ENCODE data around the gene PRPF6.

Gene PRPF6

GRCh38 chr20:64038565-64039292 is 57.8 kb downstream of the PRPF6 start:
- TF ChIP-seq CTCF (IDR thresholded peaks at IDR 0.05; ENCODE audit: low read depth, low read length): peak; percentile 52
- no peak for DNase-seq (ENCODE audit: extremely low read depth, low read depth)

GRCh38 chr20:64039293-64040160 is 58.6 kb downstream of the PRPF6 start:
- no peak for TF ChIP-seq CTCF (IDR thresholded peaks at IDR 0.05; ENCODE audit: low read depth, low read length)
- DNase-seq (ENCODE audit: extremely low read depth, low read depth): no peak

GRCh38 chr20:64040231-64041039 is 59.5 kb downstream of the PRPF6 start:
- DNase-seq (ENCODE audit: extremely low read depth, low read depth): no peak
- no peak for TF ChIP-seq CTCF (IDR thresholded peaks at IDR 0.05; ENCODE audit: low read depth, low read length)

- TF ChIP-seq CTCF (IDR thresholded peaks at IDR 0.05; ENCODE audit: low read depth, low read length): no peak
- no peak for DNase-seq (ENCODE audit: extremely low read depth, low read depth)
Measured at GRCh38 chr20:64041040-64041780, 60.3 kb downstream of the PRPF6 start.

GRCh38 chr20:64041781-64042053 is 60.8 kb downstream of the PRPF6 start:
- DNase-seq (ENCODE audit: extremely low read depth, low read depth): no peak
- no peak for TF ChIP-seq CTCF (IDR thresholded peaks at IDR 0.05; ENCODE audit: low read depth, low read length)

- DNase-seq (ENCODE audit: extremely low read depth, low read depth): no peak
- no peak for TF ChIP-seq CTCF (IDR thresholded peaks at IDR 0.05; ENCODE audit: low read depth, low read length)
Measured at GRCh38 chr20:64042054-64042781, 61.3 kb downstream of the PRPF6 start.
